ENCODE results near the gene SEMA4G. TPM values are rescaled to one million over a fixed set of nuclear protein-coding genes. Genes with fewer than 3 reads are reported as not detected.

SEMA4G gene
- polyA plus RNA-seq, 1 experiment = 4.2 TPM

DNA sequence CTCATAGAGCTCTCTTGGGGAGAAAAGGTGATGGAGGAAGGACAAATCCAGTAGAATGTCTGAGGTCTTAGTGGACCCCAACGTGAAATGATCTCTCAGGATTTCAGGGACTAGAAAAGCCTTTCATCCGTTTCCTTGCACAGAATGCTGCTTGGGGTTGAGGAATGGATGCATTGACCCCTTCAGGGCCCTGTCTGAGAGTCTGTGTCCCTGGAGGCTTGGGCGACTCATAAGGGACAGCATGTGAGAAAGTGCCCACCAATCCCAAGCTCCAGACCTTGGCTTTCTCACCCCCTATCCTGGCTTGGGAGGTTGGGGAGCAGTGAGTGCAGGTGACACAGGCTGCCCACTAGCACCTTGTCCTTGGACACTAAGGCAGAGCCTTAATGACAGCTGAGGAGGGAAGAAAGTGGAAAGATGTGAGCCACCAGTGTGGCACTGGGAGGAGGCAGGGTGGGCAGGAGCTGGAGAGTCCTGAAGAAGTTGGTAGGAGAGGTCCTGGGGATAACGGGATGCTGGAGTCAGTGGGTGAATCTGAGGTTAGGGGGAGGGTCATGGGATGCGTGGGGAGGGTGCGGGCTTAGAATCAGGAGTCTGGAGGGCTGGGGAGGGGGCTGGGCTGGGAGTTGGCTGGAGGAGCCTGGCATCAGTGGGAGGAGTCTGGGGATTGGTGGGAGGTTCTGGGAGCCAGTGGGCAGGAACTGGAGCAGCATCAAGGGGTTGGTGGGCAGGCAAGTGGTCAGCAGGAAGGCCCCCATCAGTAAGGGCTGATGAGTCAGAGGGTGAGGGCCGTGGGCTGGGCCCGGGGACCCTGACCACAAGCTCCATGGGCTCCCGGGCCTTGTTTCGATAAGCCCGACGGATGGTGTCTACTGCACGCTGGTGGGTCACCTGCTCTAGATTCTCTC is 38.9 kb downstream of the SEMA4G start:
- ChIA-PET POLR2A (no interaction called here), CTCF (interaction anchor here (0.5 to 7.4 kb wide), 3 partner anchors 12 to 76 kb away, joined by 3 to 237 read pairs (median 3); partner anchors contain the start of gene LZTS2)
- H3K4me3 ChIP-seq (ENCODE audit: low read depth, low read length) = no peak overlapping the region
- peaks cover 33% of the 10 kb centered on the region for H3K36me3 ChIP-seq (ENCODE audit: control insufficient read depth, insufficient read depth, low read length)
- no peaks in the 10 kb centered on the region for H3K27me3 ChIP-seq (ENCODE audit: control insufficient read depth, insufficient read depth, low read length)
- TF ChIP-seq, protein P1, sequence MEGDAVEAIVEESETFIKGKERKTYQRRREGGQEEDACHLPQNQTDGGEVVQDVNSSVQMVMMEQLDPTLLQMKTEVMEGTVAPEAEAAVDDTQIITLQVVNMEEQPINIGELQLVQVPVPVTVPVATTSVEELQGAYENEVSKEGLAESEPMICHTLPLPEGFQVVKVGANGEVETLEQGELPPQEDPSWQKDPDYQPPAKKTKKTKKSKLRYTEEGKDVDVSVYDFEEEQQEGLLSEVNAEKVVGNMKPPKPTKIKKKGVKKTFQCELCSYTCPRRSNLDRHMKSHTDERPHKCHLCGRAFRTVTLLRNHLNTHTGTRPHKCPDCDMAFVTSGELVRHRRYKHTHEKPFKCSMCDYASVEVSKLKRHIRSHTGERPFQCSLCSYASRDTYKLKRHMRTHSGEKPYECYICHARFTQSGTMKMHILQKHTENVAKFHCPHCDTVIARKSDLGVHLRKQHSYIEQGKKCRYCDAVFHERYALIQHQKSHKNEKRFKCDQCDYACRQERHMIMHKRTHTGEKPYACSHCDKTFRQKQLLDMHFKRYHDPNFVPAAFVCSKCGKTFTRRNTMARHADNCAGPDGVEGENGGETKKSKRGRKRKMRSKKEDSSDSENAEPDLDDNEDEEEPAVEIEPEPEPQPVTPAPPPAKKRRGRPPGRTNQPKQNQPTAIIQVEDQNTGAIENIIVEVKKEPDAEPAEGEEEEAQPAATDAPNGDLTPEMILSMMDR (IDR thresholded peaks at IDR 0.05; ENCODE audit: insufficient read depth, low read depth, low read length) = no peak
- DNase-seq (ENCODE audit: low read depth) = no peak

DNA sequence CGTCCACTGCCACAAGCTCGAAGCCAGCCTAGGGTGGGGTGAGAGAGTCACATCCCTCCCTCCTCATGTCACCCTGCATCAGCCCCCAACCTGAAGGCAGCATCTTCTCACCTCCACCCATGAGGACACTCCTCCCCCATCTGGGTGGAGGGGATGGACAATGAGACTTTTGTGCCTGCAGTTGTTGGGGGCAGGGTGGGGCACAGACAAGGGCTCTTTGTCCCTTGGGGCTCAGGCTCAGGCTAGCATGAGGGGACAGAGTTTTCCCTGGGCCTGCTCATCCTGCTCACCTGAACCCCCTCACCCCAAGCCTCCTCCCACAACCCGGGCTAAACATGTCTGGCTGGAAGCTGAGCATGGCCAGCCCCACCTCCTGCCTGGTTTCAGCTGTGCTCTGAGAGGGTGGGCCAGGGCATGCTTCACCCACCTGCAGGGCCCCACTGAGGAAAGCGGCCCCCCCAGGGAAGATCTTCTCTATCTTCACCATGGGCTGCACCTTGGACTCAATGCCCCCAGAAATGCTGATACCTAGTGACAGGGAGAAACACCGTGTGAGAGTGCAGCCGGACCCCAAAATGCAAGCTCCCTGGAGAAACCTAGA is 39.6 kb downstream of the SEMA4G start:
- ChIA-PET CTCF (interaction anchor here (0.6 to 7.4 kb wide), 2 partner anchors 13 to 42 kb away, joined by 3 to 237 read pairs; partner anchors contain the start of gene LZTS2), POLR2A (no interaction called here)
- TF ChIP-seq, protein P1 (IDR thresholded peaks at IDR 0.05; ENCODE audit: insufficient read depth, low read depth, low read length) = no peak
- no peak for DNase-seq (ENCODE audit: low read depth)
- H3K27me3 ChIP-seq (ENCODE audit: control insufficient read depth, insufficient read depth, low read length) = no peaks in the 10 kb centered on the region
- H3K4me3 ChIP-seq (ENCODE audit: low read depth, low read length) = no peak overlapping the region
- H3K36me3 ChIP-seq (ENCODE audit: control insufficient read depth, insufficient read depth, low read length) = peaks cover 26% of the 10 kb centered on the region

DNA sequence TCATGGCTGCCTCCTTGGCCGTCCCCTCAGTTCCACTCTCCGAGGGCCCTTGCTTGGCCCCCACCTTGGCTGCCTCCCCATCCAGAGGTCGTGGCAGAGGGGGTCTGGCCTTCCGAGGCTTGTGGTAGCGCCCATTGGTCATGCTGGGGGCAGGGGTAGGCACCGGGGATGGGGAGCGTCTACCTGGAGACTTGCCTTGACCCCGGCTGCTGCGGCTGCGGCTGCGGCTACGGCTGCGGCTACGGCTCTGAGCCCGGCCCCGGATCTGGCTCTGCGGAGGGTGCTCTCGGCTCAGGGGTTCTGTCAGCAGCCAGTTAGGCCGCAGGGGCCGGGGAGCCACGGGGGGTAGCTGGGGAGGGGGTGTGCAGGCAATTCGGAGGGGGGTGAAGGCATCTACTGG is 41.0 kb downstream of the SEMA4G start:
- no peak for DNase-seq (ENCODE audit: low read depth)
- ChIA-PET POLR2A (no interaction called here), CTCF (interaction anchor here (0.6 to 7.4 kb wide), 4 partner anchors 14 to 71 kb away, joined by 3 to 237 read pairs (median 4); partner anchors contain the start of gene LZTS2)
- Histone ChIP-seq H3K27me3 (ENCODE audit: control insufficient read depth, insufficient read depth, low read length) (no peaks in the 10 kb centered on the region), H3K4me3 (ENCODE audit: low read depth, low read length) (no peak overlapping the region), H3K36me3 (ENCODE audit: control insufficient read depth, insufficient read depth, low read length) (peaks cover 20% of the 10 kb centered on the region)
- TF ChIP-seq, protein P1 (IDR thresholded peaks at IDR 0.05; ENCODE audit: insufficient read depth, low read depth, low read length) = no peak

GRCh38 chr10:101011517-101012423 is 42.5 kb downstream of the SEMA4G start:
- peaks cover 8% of the 10 kb centered on the region for H3K36me3 ChIP-seq (ENCODE audit: control insufficient read depth, insufficient read depth, low read length)
- TF ChIP-seq, protein P1 (IDR thresholded peaks at IDR 0.05; ENCODE audit: insufficient read depth, low read depth, low read length) = peak; percentile 47
- DNase-seq (ENCODE audit: low read depth) = no peak
- no peaks in the 10 kb centered on the region for H3K27me3 ChIP-seq (ENCODE audit: control insufficient read depth, insufficient read depth, low read length)
- POLR2A ChIA-PET = no interaction called here
- CTCF ChIA-PET = interaction anchor here (0.7 to 7.4 kb wide), 11 partner anchors 15 to 57 kb away, joined by 3 to 237 read pairs (median 4); partner anchors contain the start of genes LZTS2, MRPL43 and SEMA4G
- H3K4me3 ChIP-seq (ENCODE audit: low read depth, low read length) = no peak overlapping the region

Data from BJ (cell line).